Heart right ventricle (tissue), 16 donors: ENCODE data around the gene CRLF2. TPM values are rescaled to one million over a fixed set of nuclear protein-coding genes. Genes with fewer than 3 reads are reported as not detected.
"Not testable (repeated sequence)": the region's sequence is repeated elsewhere in the genome, so short reads cannot be mapped to it uniquely, and the experiment has no call there.

Source experiments
- ATAC-seq, 8 donors: fragments of 200-7000 bp; cut with Tn5 transposase; one replicate each; pipeline ENCODE4 v1.9.1; 2020; ENCODE audit warnings: mild to moderate bottlenecking in 8 of 8, moderate library complexity in 8 of 8, moderate number of reproducible peaks in 1 of 8
- DNase-seq, 2 donors: peaks; one replicate each; pipeline ENCODE4 v3.0.0-alpha.2; 2020
- H3K27ac ChIP-seq, 10 donors: fragments of 200-600 bp; sonication (generic) in 2 of 10; one replicate each; pipeline versions ENCODE4 v1.5.0 to v1.8.0; 2020 to 2022; ENCODE audit warnings: mild to moderate bottlenecking in 3 of 10
- H3K27me3 ChIP-seq, 7 donors: fragments of 200-600 bp; one replicate each; pipeline ENCODE4 v1.8.0; 2021 to 2022; ENCODE audit warnings: mild to moderate bottlenecking in 2 of 7
- H3K36me3 ChIP-seq, 9 donors: fragments of 200-600 bp; sonication (generic) in 1 of 9; one replicate each; pipeline versions ENCODE4 v1.5.0 to v1.8.0; 2020 to 2022; ENCODE audit warnings: mild to moderate bottlenecking in 2 of 9
- H3K4me1 ChIP-seq, 9 donors: fragments of 200-600 bp; sonication (generic) in 1 of 9; one replicate each; pipeline versions ENCODE4 v1.5.0 to v1.8.0; 2020 to 2022; ENCODE audit warnings: mild to moderate bottlenecking in 4 of 9
- H3K4me3 ChIP-seq, 10 donors: fragments of 200-600 bp; sonication (generic) in 2 of 10; one replicate each; pipeline versions ENCODE4 v1.5.0 to v1.8.0; 2020 to 2022; ENCODE audit warnings: mild to moderate bottlenecking in 7 of 10, moderate library complexity in 2 of 10
- H3K9me3 ChIP-seq, 11 donors: fragments of 200-600 bp in 10 of 11; sonication (generic) in 2 of 11; one replicate each; pipeline versions ENCODE4 v1.5.0 to v1.8.0; 2013 to 2022; ENCODE audit warnings: mild to moderate bottlenecking in 2 of 11, control low read depth in 1 of 11, moderate library complexity in 1 of 11
- WGBS, 2 donors: extraction: QIAGEN DNeasy Blood & Tissue Kit; methylation state at CpG; one replicate each; pipeline ENCODE4 v1.1.7; 2013; ENCODE audit warnings: inconsistent platforms in 1 of 2; 5-methylcytosine and 5-hydroxymethylcytosine counted together
- intact Hi-C, 10 donors: fragments of 100-400 bp; cut with DNase I; formaldehyde crosslinking; loops; one replicate each; pipeline versions ENCODE4 v1.11.1 to v1.14.2; 2022
- polyA plus RNA-seq, 2 donors: library from polyadenylated mRNA; stranded (reverse); fragments of 200-250 nt; gene quantifications; one replicate each; pipeline ENCODE4 v1.2.3, GENCODE V29; 2013
- total RNA-seq, 10 donors: library from RNA; stranded (reverse); fragmentation: NEBNext Ultra II Directional in 3 of 10; extraction: Animal tissue kit (Norgen Biotek cat#: 25700) in 3 of 10; gene quantifications; one replicate each; pipeline versions ENCODE4 v1.2.1 to v1.2.4, GENCODE V29; 2021 to 2023
- TF ChIP-seq, protein P1 (sequence below), 9 donors: fragments of 200-600 bp; sonication (generic) in 2 of 9; IDR thresholded peaks; one replicate each; pipeline versions ENCODE4 v1.5.0 to v1.8.0; 2021 to 2022; ENCODE audit warnings: antibody characterized with exemption in 9 of 9, mild to moderate bottlenecking in 5 of 9, moderate library complexity in 1 of 9
- donor health status: Arrhythmogenic right ventricular cardiomyopathy.
- donor health status: ischemic (EF 13 %, LVEDD 7.1; RV severe dilation, severe dysfunction).
- donor health status: healthy with polysubstance abuse.
- donor health status: DM: no; HTN: yes; CAD: no.
- donor health status: DM: no; HTN: no; CAD: no.
- donor health status: ischemic (EF 25% LVEDD 6.9; RV normal size, moderate dysfunction).
- donor health status: ischemic (EF 25% LVEDD 5.7; RV mildly dilated, moderate dysfunction).
- donor health status: healthy.
- donor health status: DM: yes; HTN: yes; CAD: no.
- donor health status: Ischemic cardiomyopathy.
- donor health status: ischemic (EF 35%, LVEDD 5.7; RV mildly dilated, moderate dysfunction).
- donor health status: nonischemic (EF 11% LVEDD 7.7; RV severe dilation, severe dysfunction).
- donor health status: DM: yes; HTN: yes; CAD: no.
- donor health status: PGD.
- donor health status: ischemic (EF 29% LVEDD 5.4; RV normal size, mild dysfunction).
- donor health status: nonischemic (EF 23%, LVEDD 6.1; RV moderate dilation, normal function).

Gene CRLF2
- total and polyA plus RNA-seq, 12 donors, result 0.07 to 0.51 (median 0.36) TPM; not detected in 7

- TF ChIP-seq, protein P1, sequence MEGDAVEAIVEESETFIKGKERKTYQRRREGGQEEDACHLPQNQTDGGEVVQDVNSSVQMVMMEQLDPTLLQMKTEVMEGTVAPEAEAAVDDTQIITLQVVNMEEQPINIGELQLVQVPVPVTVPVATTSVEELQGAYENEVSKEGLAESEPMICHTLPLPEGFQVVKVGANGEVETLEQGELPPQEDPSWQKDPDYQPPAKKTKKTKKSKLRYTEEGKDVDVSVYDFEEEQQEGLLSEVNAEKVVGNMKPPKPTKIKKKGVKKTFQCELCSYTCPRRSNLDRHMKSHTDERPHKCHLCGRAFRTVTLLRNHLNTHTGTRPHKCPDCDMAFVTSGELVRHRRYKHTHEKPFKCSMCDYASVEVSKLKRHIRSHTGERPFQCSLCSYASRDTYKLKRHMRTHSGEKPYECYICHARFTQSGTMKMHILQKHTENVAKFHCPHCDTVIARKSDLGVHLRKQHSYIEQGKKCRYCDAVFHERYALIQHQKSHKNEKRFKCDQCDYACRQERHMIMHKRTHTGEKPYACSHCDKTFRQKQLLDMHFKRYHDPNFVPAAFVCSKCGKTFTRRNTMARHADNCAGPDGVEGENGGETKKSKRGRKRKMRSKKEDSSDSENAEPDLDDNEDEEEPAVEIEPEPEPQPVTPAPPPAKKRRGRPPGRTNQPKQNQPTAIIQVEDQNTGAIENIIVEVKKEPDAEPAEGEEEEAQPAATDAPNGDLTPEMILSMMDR (IDR thresholded peaks at IDR 0.05), result no peak
- Histone ChIP-seq H3K27me3 (no peaks in the 10 kb centered on the region), H3K36me3 (no peaks in the 10 kb centered on the region), H3K4me3 (no peak overlapping the region), H3K4me1 (peaks cover 0 to 19% (median 12%) of the 10 kb centered on the region in 9 donors), H3K9me3 (no peaks in the 10 kb centered on the region), H3K27ac (no peak overlapping the region)
- DNase-seq (no peak), ATAC-seq (no peak)
- intact Hi-C loops, result no loop called here
- WGBS, 2 donors, result 86 to 88% methylated on average over 21 of the region's 21 CpGs
These were observed 10.2 kb downstream of the CRLF2 start for GRCh38 chrX:1202251-1202650.

DNA sequence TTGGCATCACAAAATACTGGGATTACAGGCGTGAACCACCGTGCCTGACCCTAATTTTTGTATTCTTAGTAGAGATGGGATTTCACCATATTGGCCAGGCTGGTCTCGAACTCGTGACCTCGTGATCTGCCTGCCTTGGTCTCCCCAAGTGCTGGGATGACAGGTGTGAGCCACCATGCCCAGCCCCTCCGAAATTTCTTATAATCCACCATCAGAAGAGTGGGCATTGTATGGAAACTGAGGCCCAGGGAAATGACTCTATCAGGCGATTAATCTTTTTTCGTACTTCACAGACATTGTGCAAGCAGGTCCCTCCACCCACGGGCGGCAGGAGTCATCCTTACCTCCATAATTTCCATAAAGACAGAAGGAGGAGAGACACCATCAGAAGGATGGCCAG is 16.0 kb downstream of the CRLF2 start:
- no peaks in the 10 kb centered on the region for H3K27me3 ChIP-seq
- H3K4me1 ChIP-seq, result no peaks in the 10 kb centered on the region
- no peak overlapping the region for H3K27ac ChIP-seq
- no peaks in the 10 kb centered on the region for H3K36me3 ChIP-seq
- H3K9me3 ChIP-seq, result no peaks in the 10 kb centered on the region
- ATAC-seq (no peak), DNase-seq (no peak)
- TF ChIP-seq, protein P1 (IDR thresholded peaks at IDR 0.05), result no peak
- 80 to 81% methylated on average over 10 of the region's 10 CpGs for WGBS, 2 donors
- intact Hi-C loops, result no loop called here
- H3K4me3 ChIP-seq, result no peak overlapping the region

DNA sequence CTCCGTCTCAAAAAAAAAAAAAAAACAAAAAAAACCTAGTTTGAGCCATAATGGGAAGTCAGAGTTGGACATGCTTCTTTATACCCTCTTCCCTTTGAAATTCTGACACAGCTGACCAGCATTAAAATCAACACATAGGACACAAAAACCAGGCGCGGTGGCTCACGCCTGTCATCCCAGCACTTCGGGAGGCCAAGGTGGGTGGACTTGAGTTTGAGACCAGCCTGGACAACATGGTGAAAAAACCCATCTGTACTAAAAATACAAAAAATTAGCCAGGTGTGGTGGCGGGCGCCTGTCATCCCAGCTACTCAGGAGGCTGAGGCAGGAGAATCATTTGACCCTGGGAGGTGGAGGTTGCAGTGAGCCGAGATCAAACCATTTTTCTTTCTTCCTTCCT is 20.3 kb downstream of the CRLF2 start:
- intact Hi-C loops, H3K36me3 ChIP-seq, H3K4me1 ChIP-seq, H3K27ac ChIP-seq, H3K27me3 ChIP-seq, H3K9me3 ChIP-seq, DNase-seq, ATAC-seq, H3K4me3 ChIP-seq: not testable (repeated sequence)
- WGBS, 2 donors, result 88 to 90% methylated on average over 7 to 8 of the region's 8 CpGs

DNA sequence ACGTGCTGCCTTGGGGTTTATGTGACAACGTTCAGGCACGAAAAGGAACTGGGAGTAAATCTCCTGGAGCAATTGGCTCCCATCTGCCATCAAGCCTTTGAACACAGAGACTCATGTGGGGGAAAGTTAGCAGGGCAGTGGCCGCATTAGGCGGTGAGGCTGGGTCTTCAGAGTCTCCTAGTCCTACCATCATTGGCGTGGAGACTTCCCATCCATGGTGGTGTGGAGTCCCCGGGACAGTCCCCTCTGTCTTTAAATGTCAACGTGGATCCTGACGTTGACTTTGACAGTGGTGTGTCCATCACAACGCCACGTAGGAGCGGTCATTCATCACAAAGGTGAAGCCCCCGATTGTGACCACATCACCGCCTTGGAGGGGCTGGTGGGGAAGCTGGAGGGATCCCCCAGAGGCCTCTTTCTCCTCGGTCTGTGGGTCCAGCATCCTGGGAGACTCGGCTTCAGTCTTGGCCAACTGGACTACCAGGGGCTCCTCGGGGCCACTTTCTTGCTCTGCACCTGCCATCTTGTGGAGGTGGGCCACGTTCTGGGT is 21.8 kb downstream of the CRLF2 start:
- DNase-seq (no peak), ATAC-seq (no peak)
- WGBS, 2 donors, result 84 to 88% methylated on average over 18 of the region's 18 CpGs
- H3K4me1 ChIP-seq, result no peaks in the 10 kb centered on the region
- intact Hi-C loops, result no loop called here
- H3K27ac ChIP-seq, result no peak overlapping the region
- no peak overlapping the region for H3K4me3 ChIP-seq
- TF ChIP-seq, protein P1 (IDR thresholded peaks at IDR 0.05), result no peak
- no peaks in the 10 kb centered on the region for H3K36me3 ChIP-seq
- H3K27me3 ChIP-seq, result no peaks in the 10 kb centered on the region
- no peaks in the 10 kb centered on the region for H3K9me3 ChIP-seq

GRCh38 chrX:1185561-1185960 is 26.9 kb downstream of the CRLF2 start:
- H3K4me3 ChIP-seq, result no peak overlapping the region
- H3K27ac ChIP-seq, result no peak overlapping the region
- H3K4me1 ChIP-seq, result no peaks in the 10 kb centered on the region
- TF ChIP-seq, protein P1 (IDR thresholded peaks at IDR 0.05), result no peak
- H3K36me3 ChIP-seq, result no peaks in the 10 kb centered on the region
- H3K27me3 ChIP-seq, result no peaks in the 10 kb centered on the region
- no peak for ATAC-seq
- no peak for DNase-seq
- H3K9me3 ChIP-seq, result no peaks in the 10 kb centered on the region
- intact Hi-C loops, result no loop called here
- WGBS, 2 donors, result 80 to 87% methylated on average over 10 of the region's 10 CpGs
